ENCODE results near the gene RUFY3.
"Not testable (repeated sequence)": the region's sequence is repeated elsewhere in the genome, so short reads cannot be mapped to it uniquely, and the experiment has no call there.

RUFY3 gene

DNA sequence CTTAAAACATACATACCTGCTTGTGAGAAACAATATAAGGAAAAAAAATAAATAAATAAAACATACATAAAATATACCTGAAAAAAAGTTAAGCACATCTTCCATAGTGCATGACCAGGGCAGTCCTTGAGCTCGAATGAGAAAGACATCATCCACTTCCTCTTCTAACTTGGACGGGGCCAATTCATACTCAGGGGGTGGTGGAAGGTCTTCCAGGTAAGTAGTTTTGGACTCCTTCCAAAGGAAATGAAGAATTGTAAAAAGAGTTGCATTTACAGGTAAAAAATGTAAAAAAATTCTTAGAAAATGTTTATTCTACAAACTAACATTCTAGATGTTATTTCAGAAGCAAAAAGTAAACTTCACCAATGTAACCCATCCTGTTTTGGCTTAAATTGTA lies 114.3 kb downstream of the RUFY3 start:
- Histone ChIP-seq H3K4me1 (peaks cover 0 to 31% (median 18%) of the 10 kb centered on the region in 4 donors), H3K9me3 (no peaks in the 10 kb centered on the region), H3K27me3 (no peaks in the 10 kb centered on the region), H3K36me3 (peaks cover 35 to 46% (median 37%) of the 10 kb centered on the region in 3 donors), H3K27ac (no peak overlapping the region), H3K4me3 (no peak overlapping the region)
- TF ChIP-seq, protein P1, sequence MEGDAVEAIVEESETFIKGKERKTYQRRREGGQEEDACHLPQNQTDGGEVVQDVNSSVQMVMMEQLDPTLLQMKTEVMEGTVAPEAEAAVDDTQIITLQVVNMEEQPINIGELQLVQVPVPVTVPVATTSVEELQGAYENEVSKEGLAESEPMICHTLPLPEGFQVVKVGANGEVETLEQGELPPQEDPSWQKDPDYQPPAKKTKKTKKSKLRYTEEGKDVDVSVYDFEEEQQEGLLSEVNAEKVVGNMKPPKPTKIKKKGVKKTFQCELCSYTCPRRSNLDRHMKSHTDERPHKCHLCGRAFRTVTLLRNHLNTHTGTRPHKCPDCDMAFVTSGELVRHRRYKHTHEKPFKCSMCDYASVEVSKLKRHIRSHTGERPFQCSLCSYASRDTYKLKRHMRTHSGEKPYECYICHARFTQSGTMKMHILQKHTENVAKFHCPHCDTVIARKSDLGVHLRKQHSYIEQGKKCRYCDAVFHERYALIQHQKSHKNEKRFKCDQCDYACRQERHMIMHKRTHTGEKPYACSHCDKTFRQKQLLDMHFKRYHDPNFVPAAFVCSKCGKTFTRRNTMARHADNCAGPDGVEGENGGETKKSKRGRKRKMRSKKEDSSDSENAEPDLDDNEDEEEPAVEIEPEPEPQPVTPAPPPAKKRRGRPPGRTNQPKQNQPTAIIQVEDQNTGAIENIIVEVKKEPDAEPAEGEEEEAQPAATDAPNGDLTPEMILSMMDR (IDR thresholded peaks at IDR 0.05): no peak
- intact Hi-C loops (cut with DNase I; ENCODE audit: low total_unique reads): no loop called here
- no peak for DNase-seq

DNA sequence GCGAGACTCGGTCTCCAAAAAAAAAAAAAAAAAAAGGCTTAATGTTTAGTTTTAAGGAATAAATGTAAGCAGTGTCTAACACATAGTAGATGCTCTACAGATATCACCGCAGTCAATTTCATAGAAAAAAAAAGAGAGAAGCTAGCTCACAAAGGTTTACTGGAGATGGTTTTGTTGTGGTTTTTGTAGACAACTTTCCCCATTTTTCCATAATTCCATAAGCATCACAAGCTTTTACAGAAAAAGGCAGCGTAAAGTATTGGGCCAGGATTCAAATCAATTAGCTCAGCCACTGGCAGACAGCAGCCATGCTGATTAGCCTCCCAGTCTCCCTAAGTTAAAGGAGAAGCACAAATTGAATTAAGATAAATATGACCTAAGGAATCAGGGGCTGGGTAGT lies 116.4 kb downstream of the RUFY3 start:
- H3K9me3 ChIP-seq: no peaks in the 10 kb centered on the region
- TF ChIP-seq, protein P1 (IDR thresholded peaks at IDR 0.05): no peak
- peaks cover 0 to 31% (median 18%) of the 10 kb centered on the region in 4 donors for H3K4me1 ChIP-seq
- peak overlapping the region; percentile 89 to 91 for H3K4me3 ChIP-seq
- no peak for DNase-seq
- peak overlapping the region; percentile 92 to 96 for H3K27ac ChIP-seq
- peaks cover 16 to 25% (median 17%) of the 10 kb centered on the region in 3 donors for H3K36me3 ChIP-seq
- H3K27me3 ChIP-seq: no peaks in the 10 kb centered on the region
- intact Hi-C loops (cut with DNase I; ENCODE audit: low total_unique reads): loop anchor here (2.0 kb wide), 1 partner anchor 65 kb away; the partner anchor contains the start of gene MOB1B

DNA sequence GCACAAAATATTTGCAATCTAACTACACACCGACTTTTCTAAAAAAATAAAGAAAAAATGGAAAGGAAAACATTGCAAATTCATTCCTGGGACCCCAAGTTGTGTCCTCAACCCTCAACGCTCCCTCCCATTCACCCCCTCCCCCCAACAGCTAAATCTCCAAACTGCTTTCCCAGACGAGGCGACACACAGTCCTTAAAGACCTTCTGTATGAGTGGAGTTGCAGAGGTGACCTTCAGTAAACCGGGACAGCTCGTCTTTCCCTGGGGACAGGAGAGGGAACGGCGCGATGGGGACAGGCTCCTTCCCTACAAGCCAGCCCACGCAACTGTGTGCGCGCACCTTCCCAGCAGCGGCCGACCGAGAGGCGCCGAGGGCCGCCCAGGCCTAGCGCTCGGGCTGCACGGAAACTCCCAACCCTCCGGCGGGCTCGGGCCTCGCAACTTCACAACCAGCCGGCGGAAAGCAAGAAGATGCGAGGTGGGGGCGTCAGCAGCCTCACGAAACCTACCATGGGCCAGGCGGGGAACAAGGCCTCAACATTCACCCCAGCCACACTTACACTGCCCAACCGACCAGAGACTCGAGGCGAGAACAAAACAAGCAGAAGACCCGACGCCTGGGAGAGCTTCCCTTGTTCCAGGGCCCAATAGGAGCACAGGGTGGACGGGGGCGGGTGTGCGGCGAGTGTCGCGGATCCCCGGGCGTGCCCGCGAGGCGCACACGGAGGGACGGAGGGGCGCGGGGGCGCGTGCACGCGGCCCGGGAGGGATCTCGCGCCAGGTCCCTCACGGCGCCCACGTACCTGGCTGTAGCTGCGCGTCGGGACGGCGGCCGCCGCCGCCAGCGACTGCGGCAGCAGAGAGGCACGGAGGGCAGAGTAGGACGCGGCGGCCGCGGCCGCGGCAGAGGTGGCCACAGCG lies 117.2 kb downstream of the RUFY3 start:
- peak overlapping the region; percentile 89 to 91 for H3K4me3 ChIP-seq
- H3K9me3 ChIP-seq: no peaks in the 10 kb centered on the region
- H3K27ac ChIP-seq: peak overlapping the region; percentile 92 to 96
- peaks cover 10 to 18% (median 12%) of the 10 kb centered on the region in 3 donors for H3K36me3 ChIP-seq
- peaks cover 0 to 31% (median 18%) of the 10 kb centered on the region in 4 donors for H3K4me1 ChIP-seq
- H3K27me3 ChIP-seq: no peaks in the 10 kb centered on the region
- intact Hi-C loops (cut with DNase I; ENCODE audit: low total_unique reads): loop anchor here (2.0 kb wide), 1 partner anchor 64 kb away; the partner anchor contains the start of gene MOB1B
- DNase-seq: peak; percentile 61 to 84
- TF ChIP-seq, protein P1 (IDR thresholded peaks at IDR 0.05): no peak

DNA sequence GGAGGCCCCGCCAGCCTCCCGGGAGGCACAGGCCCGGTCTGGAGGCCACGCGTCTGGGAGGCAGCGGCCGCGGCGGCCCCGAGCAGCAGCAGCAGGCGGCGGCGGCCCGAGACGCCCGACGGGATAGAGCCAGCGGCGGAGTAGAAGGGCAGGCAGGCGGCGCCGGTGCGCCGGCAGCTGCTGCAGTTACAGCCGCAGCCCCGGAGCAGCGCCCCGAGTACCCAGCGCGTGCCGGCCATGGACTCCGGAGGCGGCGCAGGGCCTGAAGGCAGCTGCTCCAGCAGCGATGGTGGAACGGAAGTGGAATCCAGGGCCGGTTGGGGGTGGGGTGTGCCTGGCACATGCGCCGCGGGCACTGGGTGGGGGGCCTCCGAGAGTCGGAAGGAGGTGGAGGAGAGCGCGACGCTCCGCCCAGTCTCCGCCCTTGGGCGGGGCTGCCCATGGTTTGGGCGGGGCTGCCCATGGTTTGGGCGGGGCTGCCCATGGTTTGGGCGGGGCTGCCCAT lies 117.9 kb downstream of the RUFY3 start, which contains the start of gene GRSF1:
TSS of gene GRSF1 (minus strand) at position 302 of the 505 bp plus-strand sequence. CDS start at position 239, 63 bp downstream.
- TF ChIP-seq, protein P1 (IDR thresholded peaks at IDR 0.05): peak in 1 of 2 experiments; percentile 5
- Histone ChIP-seq H3K27ac (peak within 1 kb of the TSS; percentile 92 to 96), H3K36me3 (peaks cover 5 to 12% (median 5%) of the 10 kb centered on the region in 3 donors), H3K27me3 (no peaks in the 10 kb centered on the region), H3K9me3 (no peaks in the 10 kb centered on the region), H3K4me1 (peaks cover 0 to 31% (median 18%) of the 10 kb centered on the region in 4 donors), H3K4me3 (peak within 1 kb of the TSS; percentile 89 to 91)
- DNase-seq: peak; percentile 93 to 97
- intact Hi-C loops (cut with DNase I; ENCODE audit: low total_unique reads): loop anchor here (2.0 to 5.0 kb wide), 3 partner anchors 63 to 153 kb away; partner anchors contain the start of genes DCK, MOB1B and UTP3

DNA sequence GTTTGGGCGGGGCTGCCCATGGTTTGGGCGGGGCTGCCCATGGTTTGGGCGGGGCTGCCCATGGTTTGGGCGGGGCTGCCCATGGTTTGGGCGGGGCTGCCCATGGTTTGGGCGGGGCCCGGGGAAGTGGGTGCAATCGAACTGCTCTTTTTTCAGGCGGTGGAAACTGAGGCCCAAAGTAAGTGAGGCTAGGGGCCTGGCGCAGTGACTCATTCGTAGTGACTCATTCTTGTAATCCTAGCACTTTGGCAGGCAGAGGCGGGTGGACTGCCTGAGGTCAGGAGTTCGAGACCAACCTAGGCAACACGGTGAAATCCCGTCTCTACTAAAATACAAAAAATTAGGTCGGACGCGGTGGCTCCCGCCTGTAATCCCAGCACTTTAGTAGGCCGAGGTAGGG lies 118.4 kb downstream of the RUFY3 start:
- H3K9me3 ChIP-seq, H3K27me3 ChIP-seq, H3K36me3 ChIP-seq: not testable (repeated sequence)
- Histone ChIP-seq H3K4me3 (peak overlapping the region in 1 of 2 donors; percentile 25), H3K27ac (peak overlapping the region in 1 of 2 donors; percentile 92), H3K4me1 (peaks cover 0 to 31% (median 18%) of the 10 kb centered on the region in 4 donors)
- peak; percentile 50 to 78 for DNase-seq
- intact Hi-C loops (cut with DNase I; ENCODE audit: low total_unique reads): loop anchor here (5.0 kb wide), 2 partner anchors 152 to 153 kb away; partner anchors contain the start of genes DCK and UTP3

DNA sequence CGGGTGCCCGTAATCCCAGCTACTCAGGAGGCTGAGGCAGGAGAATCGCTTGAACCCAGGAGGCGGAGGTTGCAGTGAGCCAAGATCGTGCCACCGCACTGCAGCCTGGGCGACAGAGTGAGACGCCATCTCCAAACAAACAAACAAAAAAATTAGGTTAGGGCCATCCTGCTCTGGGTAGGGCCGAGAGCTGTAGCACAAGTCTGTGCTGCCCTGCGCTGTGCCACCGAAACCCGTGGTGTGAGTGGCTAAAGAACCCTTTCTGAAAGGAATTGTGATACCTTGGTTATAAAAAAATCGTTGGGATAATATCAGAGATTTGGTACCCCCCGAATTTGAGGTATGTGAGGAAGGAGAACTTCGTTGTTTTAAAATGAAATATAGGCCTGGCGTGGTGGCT lies 118.9 kb downstream of the RUFY3 start:
- not testable (repeated sequence) for DNase-seq, H3K9me3 ChIP-seq, H3K36me3 ChIP-seq, H3K27me3 ChIP-seq, H3K4me3 ChIP-seq
- Histone ChIP-seq H3K27ac (peak overlapping the region in 1 of 2 donors; percentile 92), H3K4me1 (peaks cover 0 to 30% (median 17%) of the 10 kb centered on the region in 4 donors)
- intact Hi-C loops (cut with DNase I; ENCODE audit: low total_unique reads): loop anchor here (5.0 kb wide), 2 partner anchors 152 to 153 kb away; partner anchors contain the start of genes DCK and UTP3
